ENCODE results near the gene IGFBP2. TPM values are rescaled to one million over a fixed set of nuclear protein-coding genes. Genes with fewer than 3 reads are reported as not detected.

IGFBP2 gene
- polyA plus RNA-seq, 1 donor (not counting 4 experiments of a cell fraction or from before 2014, with no cell fraction given): 10.2 TPM

DNA sequence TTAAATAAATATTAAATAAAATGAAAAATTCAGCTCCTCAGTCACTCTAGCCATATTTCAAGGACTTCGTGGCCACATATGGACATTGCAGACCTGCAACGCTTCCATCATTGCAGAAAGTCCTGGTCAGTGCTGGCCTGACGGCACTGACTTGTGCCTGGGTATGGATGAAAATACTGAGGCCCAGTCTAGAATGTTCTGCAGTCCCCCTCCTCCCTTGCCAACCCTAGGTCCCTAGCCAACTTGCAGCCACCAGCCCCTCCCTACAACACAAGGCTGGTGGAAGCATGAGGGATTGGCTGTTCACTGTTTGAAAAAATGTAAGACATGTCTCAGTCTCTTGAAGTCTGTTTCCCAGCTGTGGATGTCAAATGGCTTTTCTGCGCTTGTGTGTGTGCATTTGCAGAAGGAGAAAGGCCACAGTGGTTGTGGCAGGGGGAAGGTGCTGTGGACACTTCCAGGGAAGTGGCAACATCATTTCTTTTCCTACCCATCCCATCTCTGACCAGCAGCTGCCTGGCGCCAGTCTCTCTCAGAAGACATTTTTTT is 52.2 kb downstream of the IGFBP2 start:
- H3K4me1 ChIP-seq (ENCODE audit: control insufficient read depth, extremely low read depth, insufficient read depth, low read length): peaks cover 46% of the 10 kb centered on the region

DNA sequence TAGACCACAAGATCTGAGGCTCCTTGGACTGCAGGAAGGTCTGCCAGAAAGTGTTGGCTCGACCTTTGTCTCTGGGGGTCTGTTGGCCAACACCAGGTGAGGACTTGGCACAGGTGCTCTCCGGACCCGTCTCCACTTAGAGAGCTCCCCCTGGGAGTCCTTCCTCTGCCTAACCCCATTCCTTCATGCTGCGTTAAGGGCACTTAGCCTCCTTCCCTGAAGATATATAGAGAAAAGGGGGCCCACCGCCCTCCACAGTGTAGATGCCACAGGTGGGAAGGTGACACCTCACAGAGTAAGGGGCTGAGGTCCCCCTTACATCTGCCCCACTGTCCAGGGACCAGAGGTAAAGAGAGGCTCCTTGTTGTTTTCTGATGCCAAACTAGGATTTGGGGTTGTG is 53.9 kb downstream of the IGFBP2 start:
- DNase-seq (ENCODE audit: low read depth, low spot score): no peak
- no peaks in the 10 kb centered on the region for H3K9me3 ChIP-seq (ENCODE audit: control insufficient read depth, low read depth, low read length)
- H3K9me1 ChIP-seq (ENCODE audit: control insufficient read depth, extremely low read depth, insufficient read depth, low read length): no peaks in the 10 kb centered on the region
- no peak overlapping the region for H3K9ac ChIP-seq (ENCODE audit: control insufficient read depth, extremely low read depth, insufficient read depth, low read length)
- H3K4me1 ChIP-seq (ENCODE audit: control insufficient read depth, extremely low read depth, insufficient read depth, low read length): peaks cover 44% of the 10 kb centered on the region
- TF ChIP-seq, protein P1, sequence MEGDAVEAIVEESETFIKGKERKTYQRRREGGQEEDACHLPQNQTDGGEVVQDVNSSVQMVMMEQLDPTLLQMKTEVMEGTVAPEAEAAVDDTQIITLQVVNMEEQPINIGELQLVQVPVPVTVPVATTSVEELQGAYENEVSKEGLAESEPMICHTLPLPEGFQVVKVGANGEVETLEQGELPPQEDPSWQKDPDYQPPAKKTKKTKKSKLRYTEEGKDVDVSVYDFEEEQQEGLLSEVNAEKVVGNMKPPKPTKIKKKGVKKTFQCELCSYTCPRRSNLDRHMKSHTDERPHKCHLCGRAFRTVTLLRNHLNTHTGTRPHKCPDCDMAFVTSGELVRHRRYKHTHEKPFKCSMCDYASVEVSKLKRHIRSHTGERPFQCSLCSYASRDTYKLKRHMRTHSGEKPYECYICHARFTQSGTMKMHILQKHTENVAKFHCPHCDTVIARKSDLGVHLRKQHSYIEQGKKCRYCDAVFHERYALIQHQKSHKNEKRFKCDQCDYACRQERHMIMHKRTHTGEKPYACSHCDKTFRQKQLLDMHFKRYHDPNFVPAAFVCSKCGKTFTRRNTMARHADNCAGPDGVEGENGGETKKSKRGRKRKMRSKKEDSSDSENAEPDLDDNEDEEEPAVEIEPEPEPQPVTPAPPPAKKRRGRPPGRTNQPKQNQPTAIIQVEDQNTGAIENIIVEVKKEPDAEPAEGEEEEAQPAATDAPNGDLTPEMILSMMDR (optimal IDR thresholded peaks at IDR 0.05 in 1 of 3, IDR thresholded peaks at IDR 0.05 in 1 of 3, conservative IDR thresholded peaks at IDR 0.05 in 1 of 3; ENCODE audit: extremely low read depth in 1 of 3, insufficient read depth in 2 of 3, low read length in 3 of 3): no peak
- TF ChIP-seq EZH2 (IDR thresholded peaks at IDR 0.05; ENCODE audit: low read length): no peak
- no peaks in the 10 kb centered on the region for H3K36me3 ChIP-seq (ENCODE audit: control insufficient read depth in 2 of 2, extremely low read depth in 1 of 2, insufficient read depth in 2 of 2, low read length in 2 of 2)
- H3K4me2 ChIP-seq (ENCODE audit: control insufficient read depth, extremely low read depth, insufficient read depth, low read depth, low read length): no peak overlapping the region
- no peaks in the 10 kb centered on the region for H3K27me3 ChIP-seq (ENCODE audit: control insufficient read depth, extremely low read depth, insufficient read depth, low read length)
- dilution Hi-C loops (cut with MboI; ENCODE audit: extremely low pct_ligation_motif_present, low sequenced_read_pairs): no loop called here
- FAIRE-seq: no peak
- no peaks in the 10 kb centered on the region for H3K79me2 ChIP-seq (ENCODE audit: control insufficient read depth, insufficient read depth, low read length)
- no peaks in the 10 kb centered on the region for H4K20me1 ChIP-seq (ENCODE audit: control insufficient read depth, extremely low read depth, insufficient read depth, low read length)
- no peak overlapping the region for H3K27ac ChIP-seq (ENCODE audit: control insufficient read depth, insufficient read depth, low read length)
- H2AFZ ChIP-seq (ENCODE audit: control insufficient read depth, low read length): no peak overlapping the region
- no peak overlapping the region for H3K4me3 ChIP-seq (ENCODE audit: control insufficient read depth in 2 of 3, extremely low read depth in 1 of 3, insufficient read depth in 2 of 3, low read depth in 1 of 3, low read length in 3 of 3)

More for the DNA sequence above, 52.2 kb downstream of the IGFBP2 start:
- dilution Hi-C loops (cut with MboI; ENCODE audit: extremely low pct_ligation_motif_present, low sequenced_read_pairs): no loop called here
- no peak for TF ChIP-seq EZH2 (IDR thresholded peaks at IDR 0.05; ENCODE audit: low read length)
- TF ChIP-seq, protein P1 (optimal IDR thresholded peaks at IDR 0.05 in 1 of 3, IDR thresholded peaks at IDR 0.05 in 1 of 3, conservative IDR thresholded peaks at IDR 0.05 in 1 of 3; ENCODE audit: extremely low read depth in 1 of 3, insufficient read depth in 2 of 3, low read length in 3 of 3): no peak
- H3K9ac ChIP-seq (ENCODE audit: control insufficient read depth, extremely low read depth, insufficient read depth, low read length): no peak overlapping the region
- no peak overlapping the region for H3K4me2 ChIP-seq (ENCODE audit: control insufficient read depth, extremely low read depth, insufficient read depth, low read depth, low read length)
- H3K79me2 ChIP-seq (ENCODE audit: control insufficient read depth, insufficient read depth, low read length): no peaks in the 10 kb centered on the region
- no peaks in the 10 kb centered on the region for H3K9me1 ChIP-seq (ENCODE audit: control insufficient read depth, extremely low read depth, insufficient read depth, low read length)
- H3K36me3 ChIP-seq (ENCODE audit: control insufficient read depth in 2 of 2, extremely low read depth in 1 of 2, insufficient read depth in 2 of 2, low read length in 2 of 2): no peaks in the 10 kb centered on the region
- H3K27ac ChIP-seq (ENCODE audit: control insufficient read depth, insufficient read depth, low read length): no peak overlapping the region
- DNase-seq (ENCODE audit: low read depth, low spot score) (no peak), FAIRE-seq (no peak)
- H3K9me3 ChIP-seq (ENCODE audit: control insufficient read depth, low read depth, low read length): no peaks in the 10 kb centered on the region
- H3K4me3 ChIP-seq (ENCODE audit: control insufficient read depth in 2 of 3, extremely low read depth in 1 of 3, insufficient read depth in 2 of 3, low read depth in 1 of 3, low read length in 3 of 3): no peak overlapping the region
- no peaks in the 10 kb centered on the region for H3K27me3 ChIP-seq (ENCODE audit: control insufficient read depth, extremely low read depth, insufficient read depth, low read length)
- H4K20me1 ChIP-seq (ENCODE audit: control insufficient read depth, extremely low read depth, insufficient read depth, low read length): no peaks in the 10 kb centered on the region
- H2AFZ ChIP-seq (ENCODE audit: control insufficient read depth, low read length): no peak overlapping the region

Measured in keratinocyte (primary cell).